ENCODE measurements around the gene AADAC. TPM values are rescaled to one million over a fixed set of nuclear protein-coding genes. Genes with fewer than 3 reads are reported as not detected.

The AADAC gene
- polyA plus RNA-seq, 1 donor from 2014 or later: not detected

GRCh38 chr3:151795276-151795675, 18.6 kb upstream of the AADAC start:
- H2AFZ ChIP-seq (ENCODE audit: low read depth, low read length): no peak overlapping the region
- H3K9ac ChIP-seq (ENCODE audit: low read length): no peak overlapping the region

DNA sequence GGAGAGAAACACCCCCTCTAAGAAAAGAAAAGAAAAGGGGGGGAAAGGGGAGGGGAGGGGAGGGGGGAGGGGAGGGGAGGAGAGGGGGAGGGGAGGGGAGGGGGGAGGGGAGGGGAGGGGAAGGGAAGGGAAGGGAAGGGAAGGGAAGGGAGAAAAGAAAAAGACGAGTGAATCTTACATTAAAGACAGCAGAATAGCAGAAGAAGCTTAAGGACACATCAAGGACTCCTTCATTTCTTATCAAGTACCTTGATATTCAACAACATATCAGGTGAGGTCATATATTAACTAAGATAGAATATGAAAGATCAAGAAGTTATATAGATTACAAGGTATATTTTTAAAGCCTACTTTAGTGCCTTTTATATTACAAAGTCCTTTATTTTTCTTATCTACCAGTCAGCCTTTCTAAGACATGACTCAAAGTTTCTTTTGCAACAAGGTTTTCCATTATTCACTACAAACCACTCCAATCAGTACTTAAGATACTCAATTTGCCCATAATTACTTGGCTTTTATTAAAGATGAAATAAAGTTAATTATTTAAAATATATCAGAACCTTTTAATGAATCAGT, 17.7 kb upstream of the AADAC start:
- Histone ChIP-seq H3K9me3 (ENCODE audit: low read length) (no peaks in the 10 kb centered on the region), H3K27me3 (ENCODE audit: insufficient read depth, low read depth, low read length) (no peaks in the 10 kb centered on the region), H3F3A (ENCODE audit: insufficient read depth, low read length, poor library complexity, severe bottlenecking) (no peaks in the 10 kb centered on the region), H3K36me3 (ENCODE audit: insufficient read depth, low read length) (no peaks in the 10 kb centered on the region), H3K9ac (ENCODE audit: low read length) (no peak overlapping the region), H3K27ac (ENCODE audit: low read length) (no peak overlapping the region), H3K4me3 (ENCODE audit: low read length) (no peak overlapping the region), H3K4me2 (ENCODE audit: low read length) (no peak overlapping the region), H2AFZ (ENCODE audit: low read depth, low read length) (no peak overlapping the region), H3K79me2 (replicated peaks; ENCODE audit: insufficient read depth, low read length) (no peaks in the 10 kb centered on the region), H3K9me2 (ENCODE audit: insufficient read depth, low read length) (no peaks in the 10 kb centered on the region), H4K20me1 (ENCODE audit: insufficient read depth) (no peaks in the 10 kb centered on the region)
- TF ChIP-seq POLR2AphosphoS5 (IDR thresholded peaks at IDR 0.05) (no peak), EZH2 (IDR thresholded peaks at IDR 0.05; ENCODE audit: borderline replicate concordance, insufficient read depth, low read length, poor library complexity, severe bottlenecking) (no peak), RAD21 (conservative IDR thresholded peaks at IDR 0.05) (no peak), SMC3 (conservative IDR thresholded peaks at IDR 0.05; ENCODE audit: poor library complexity) (no peak), TAF1 (IDR thresholded peaks at IDR 0.05; ENCODE audit: low read depth) (no peak), EP300 (conservative IDR thresholded peaks at IDR 0.05; ENCODE audit: poor library complexity, severe bottlenecking) (no peak), MXI1 (conservative IDR thresholded peaks at IDR 0.05; ENCODE audit: poor library complexity, severe bottlenecking) (no peak)
- TF ChIP-seq, protein P1, sequence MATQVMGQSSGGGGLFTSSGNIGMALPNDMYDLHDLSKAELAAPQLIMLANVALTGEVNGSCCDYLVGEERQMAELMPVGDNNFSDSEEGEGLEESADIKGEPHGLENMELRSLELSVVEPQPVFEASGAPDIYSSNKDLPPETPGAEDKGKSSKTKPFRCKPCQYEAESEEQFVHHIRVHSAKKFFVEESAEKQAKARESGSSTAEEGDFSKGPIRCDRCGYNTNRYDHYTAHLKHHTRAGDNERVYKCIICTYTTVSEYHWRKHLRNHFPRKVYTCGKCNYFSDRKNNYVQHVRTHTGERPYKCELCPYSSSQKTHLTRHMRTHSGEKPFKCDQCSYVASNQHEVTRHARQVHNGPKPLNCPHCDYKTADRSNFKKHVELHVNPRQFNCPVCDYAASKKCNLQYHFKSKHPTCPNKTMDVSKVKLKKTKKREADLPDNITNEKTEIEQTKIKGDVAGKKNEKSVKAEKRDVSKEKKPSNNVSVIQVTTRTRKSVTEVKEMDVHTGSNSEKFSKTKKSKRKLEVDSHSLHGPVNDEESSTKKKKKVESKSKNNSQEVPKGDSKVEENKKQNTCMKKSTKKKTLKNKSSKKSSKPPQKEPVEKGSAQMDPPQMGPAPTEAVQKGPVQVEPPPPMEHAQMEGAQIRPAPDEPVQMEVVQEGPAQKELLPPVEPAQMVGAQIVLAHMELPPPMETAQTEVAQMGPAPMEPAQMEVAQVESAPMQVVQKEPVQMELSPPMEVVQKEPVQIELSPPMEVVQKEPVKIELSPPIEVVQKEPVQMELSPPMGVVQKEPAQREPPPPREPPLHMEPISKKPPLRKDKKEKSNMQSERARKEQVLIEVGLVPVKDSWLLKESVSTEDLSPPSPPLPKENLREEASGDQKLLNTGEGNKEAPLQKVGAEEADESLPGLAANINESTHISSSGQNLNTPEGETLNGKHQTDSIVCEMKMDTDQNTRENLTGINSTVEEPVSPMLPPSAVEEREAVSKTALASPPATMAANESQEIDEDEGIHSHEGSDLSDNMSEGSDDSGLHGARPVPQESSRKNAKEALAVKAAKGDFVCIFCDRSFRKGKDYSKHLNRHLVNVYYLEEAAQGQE (IDR thresholded peaks at IDR 0.05; ENCODE audit: borderline replicate concordance): no peak
- TF ChIP-seq, protein P2, sequence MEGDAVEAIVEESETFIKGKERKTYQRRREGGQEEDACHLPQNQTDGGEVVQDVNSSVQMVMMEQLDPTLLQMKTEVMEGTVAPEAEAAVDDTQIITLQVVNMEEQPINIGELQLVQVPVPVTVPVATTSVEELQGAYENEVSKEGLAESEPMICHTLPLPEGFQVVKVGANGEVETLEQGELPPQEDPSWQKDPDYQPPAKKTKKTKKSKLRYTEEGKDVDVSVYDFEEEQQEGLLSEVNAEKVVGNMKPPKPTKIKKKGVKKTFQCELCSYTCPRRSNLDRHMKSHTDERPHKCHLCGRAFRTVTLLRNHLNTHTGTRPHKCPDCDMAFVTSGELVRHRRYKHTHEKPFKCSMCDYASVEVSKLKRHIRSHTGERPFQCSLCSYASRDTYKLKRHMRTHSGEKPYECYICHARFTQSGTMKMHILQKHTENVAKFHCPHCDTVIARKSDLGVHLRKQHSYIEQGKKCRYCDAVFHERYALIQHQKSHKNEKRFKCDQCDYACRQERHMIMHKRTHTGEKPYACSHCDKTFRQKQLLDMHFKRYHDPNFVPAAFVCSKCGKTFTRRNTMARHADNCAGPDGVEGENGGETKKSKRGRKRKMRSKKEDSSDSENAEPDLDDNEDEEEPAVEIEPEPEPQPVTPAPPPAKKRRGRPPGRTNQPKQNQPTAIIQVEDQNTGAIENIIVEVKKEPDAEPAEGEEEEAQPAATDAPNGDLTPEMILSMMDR (IDR thresholded peaks at IDR 0.05; ENCODE audit: poor library complexity, severe bottlenecking): no peak

More at GRCh38 chr3:151795276-151795675, 18.6 kb upstream of the AADAC start:
- Histone ChIP-seq H3K79me2 (replicated peaks; ENCODE audit: insufficient read depth, low read length) (no peaks in the 10 kb centered on the region), H3K9me3 (ENCODE audit: low read length) (no peaks in the 10 kb centered on the region), H3K4me3 (ENCODE audit: low read length) (no peak overlapping the region), H3K4me2 (ENCODE audit: low read length) (no peak overlapping the region), H3K36me3 (ENCODE audit: insufficient read depth, low read length) (no peaks in the 10 kb centered on the region), H3K27ac (ENCODE audit: low read length) (no peak overlapping the region), H4K20me1 (ENCODE audit: insufficient read depth) (no peaks in the 10 kb centered on the region), H3F3A (ENCODE audit: insufficient read depth, low read length, poor library complexity, severe bottlenecking) (no peaks in the 10 kb centered on the region), H3K9me2 (ENCODE audit: insufficient read depth, low read length) (no peaks in the 10 kb centered on the region), H3K27me3 (ENCODE audit: insufficient read depth, low read depth, low read length) (no peaks in the 10 kb centered on the region)
- TF ChIP-seq SMC3 (conservative IDR thresholded peaks at IDR 0.05; ENCODE audit: poor library complexity): no peak
- no peak for TF ChIP-seq POLR2AphosphoS5 (IDR thresholded peaks at IDR 0.05)
- no peak for TF ChIP-seq RAD21 (conservative IDR thresholded peaks at IDR 0.05)
- TF ChIP-seq, protein P2 (IDR thresholded peaks at IDR 0.05; ENCODE audit: poor library complexity, severe bottlenecking): no peak
- TF ChIP-seq EP300 (conservative IDR thresholded peaks at IDR 0.05; ENCODE audit: poor library complexity, severe bottlenecking): no peak
- no peak for TF ChIP-seq TAF1 (IDR thresholded peaks at IDR 0.05; ENCODE audit: low read depth)
- TF ChIP-seq EZH2 (IDR thresholded peaks at IDR 0.05; ENCODE audit: borderline replicate concordance, insufficient read depth, low read length, poor library complexity, severe bottlenecking): no peak
- TF ChIP-seq, protein P1 (IDR thresholded peaks at IDR 0.05; ENCODE audit: borderline replicate concordance): no peak
- TF ChIP-seq MXI1 (conservative IDR thresholded peaks at IDR 0.05; ENCODE audit: poor library complexity, severe bottlenecking): no peak
